Mesenchymal stem cell (in vitro differentiated cells and primary cell): ENCODE measurements around the gene GPR68.
"Not testable (repeated sequence)": the region's sequence is repeated elsewhere in the genome, so short reads cannot be mapped to it uniquely, and the experiment has no call there.

Source experiments
- DNase-seq: peaks from one replicate; pipeline ENCODE4 v3.0.0-alpha.2; 2013
- H2AFZ ChIP-seq: one replicate; pipeline ENCODE4 v1.6.1; 2013; ENCODE audit warnings: low read depth, mild to moderate bottlenecking, control low read depth, inconsistent platforms, low read length, moderate library complexity
- H2AK5ac ChIP-seq: 2 replicates; pipeline ENCODE4 v1.6.1; 2013; ENCODE audit warnings: low read length, moderate library complexity, mild to moderate bottlenecking, inconsistent platforms; ENCODE audit not compliant: severe bottlenecking
- H2BK120ac ChIP-seq: one replicate; pipeline ENCODE4 v1.6.1; 2013; ENCODE audit warnings: low read depth, mild to moderate bottlenecking, inconsistent platforms, low read length, moderate library complexity
- H2BK12ac ChIP-seq, 2 experiments: one replicate each; pipeline ENCODE4 v1.6.1; 2013; ENCODE audit warnings: inconsistent platforms in 2 of 2, low read length in 2 of 2, mild to moderate bottlenecking in 2 of 2, moderate library complexity in 2 of 2, control low read depth in 1 of 2
- H2BK15ac ChIP-seq: one replicate; pipeline ENCODE4 v1.6.1; 2013; ENCODE audit warnings: mild to moderate bottlenecking, low read depth, inconsistent platforms; ENCODE audit not compliant: poor library complexity, severe bottlenecking
- H2BK5ac ChIP-seq: 2 replicates; pipeline ENCODE4 v1.6.1; 2013; ENCODE audit warnings: low read depth, mild to moderate bottlenecking, low read length, control low read depth, inconsistent platforms; ENCODE audit not compliant: poor library complexity, severe bottlenecking
- H3K14ac ChIP-seq, 2 experiments: one replicate each; pipeline ENCODE4 v1.6.1; 2013; ENCODE audit warnings: inconsistent platforms in 2 of 2, low read length in 2 of 2, control low read depth in 1 of 2, mild to moderate bottlenecking in 1 of 2, moderate library complexity in 1 of 2
- H3K18ac ChIP-seq, 2 experiments: one replicate each; pipeline ENCODE4 v1.6.1; 2013; ENCODE audit warnings: inconsistent platforms in 2 of 2, low read length in 2 of 2, control low read depth in 1 of 2, low read depth in 1 of 2, mild to moderate bottlenecking in 1 of 2
- H3K23ac ChIP-seq, 2 experiments: one replicate each; pipeline ENCODE4 v1.6.1; 2013; ENCODE audit warnings: inconsistent platforms in 2 of 2, low read length in 2 of 2, mild to moderate bottlenecking in 2 of 2, moderate library complexity in 2 of 2, control low read depth in 1 of 2
- H3K27ac ChIP-seq: 2 replicates; pipeline ENCODE4 v1.5.1; 2013; ENCODE audit warnings: mild to moderate bottlenecking, moderate library complexity, low read length, control low read depth, inconsistent platforms; ENCODE audit not compliant: poor library complexity, severe bottlenecking
- H3K27me3 ChIP-seq, 2 experiments: 2 replicates each; pipeline versions ENCODE4 v1.6.1 to v1.7.0; 2013; ENCODE audit warnings: low read length in 2 of 2, mild to moderate bottlenecking in 2 of 2, moderate library complexity in 2 of 2, control low read depth in 1 of 2, inconsistent platforms in 1 of 2; ENCODE audit not compliant: control insufficient read depth in 1 of 2, insufficient read depth in 1 of 2
- H3K36me3 ChIP-seq, 2 experiments: 2 replicates each; pipeline versions ENCODE4 v1.6.1 to v1.7.0; 2013; ENCODE audit warnings: low read length in 2 of 2, control low read depth in 1 of 2, inconsistent platforms in 1 of 2, low read depth in 1 of 2, mild to moderate bottlenecking in 1 of 2; ENCODE audit not compliant: insufficient read depth in 2 of 2, control insufficient read depth in 1 of 2
- H3K4ac ChIP-seq, 2 experiments: one replicate each; pipeline ENCODE4 v1.6.1; 2013; ENCODE audit warnings: inconsistent platforms in 2 of 2, low read length in 2 of 2, mild to moderate bottlenecking in 2 of 2, moderate library complexity in 2 of 2, control low read depth in 1 of 2, low read depth in 1 of 2
- H3K4me1 ChIP-seq: 2 replicates; pipeline ENCODE4 v1.6.1; 2013; ENCODE audit warnings: low read depth, low read length, control low read depth; ENCODE audit not compliant: control insufficient read depth, insufficient read depth
- H3K4me2 ChIP-seq: 2 replicates; pipeline ENCODE4 v1.6.1; 2013; ENCODE audit warnings: low read length, mild to moderate bottlenecking, inconsistent platforms; ENCODE audit not compliant: poor library complexity, severe bottlenecking
- H3K4me3 ChIP-seq, 2 experiments: 2 replicates each; pipeline versions ENCODE4 v1.5.1 to v1.7.0; 2013; ENCODE audit warnings: low read length in 2 of 2, mild to moderate bottlenecking in 2 of 2, control low read depth in 1 of 2, low read depth in 1 of 2; ENCODE audit not compliant: insufficient read depth in 1 of 2
- H3K79me1 ChIP-seq: replicated peaks from 2 replicates; pipeline ENCODE4 v1.6.1; 2013; ENCODE audit warnings: mild to moderate bottlenecking, control low read depth, low read length, inconsistent platforms; ENCODE audit not compliant: poor library complexity, severe bottlenecking
- H3K9ac ChIP-seq: 2 replicates; pipeline ENCODE4 v1.7.0; 2013; ENCODE audit warnings: mild to moderate bottlenecking, low read length, moderate library complexity
- H3K9me3 ChIP-seq: 2 replicates; pipeline ENCODE4 v1.7.0; 2013; ENCODE audit warnings: mild to moderate bottlenecking, low read length; ENCODE audit not compliant: control insufficient read depth
- H4K8ac ChIP-seq: one replicate; pipeline ENCODE4 v1.6.1; 2013; ENCODE audit warnings: inconsistent platforms, mild to moderate bottlenecking, low read length, moderate library complexity
- H4K91ac ChIP-seq: one replicate; pipeline ENCODE4 v1.6.1; 2013; ENCODE audit warnings: mild to moderate bottlenecking, low read length, inconsistent platforms
- whole genome bisulfite sequencing: methylation state at CpG from one replicate; pipeline ENCODE4 v1.1.7; 2013; ENCODE audit warnings: mixed read lengths; 5-methylcytosine and 5-hydroxymethylcytosine counted together

The GPR68 gene

GRCh38 chr14:91270188-91270587 lies 25.7 kb upstream of the GPR68 start:
- no peak for DNase-seq
- Histone ChIP-seq H2BK120ac (no peak overlapping the region), H3K79me1 (no peaks in the 10 kb centered on the region), H3K14ac (no peak overlapping the region), H3K4me2 (no peak overlapping the region), H3K4me1 (peaks cover 2% of the 10 kb centered on the region), H3K27me3 (peaks cover 0 to 31% of the 10 kb centered on the region in 2 experiments), H2BK15ac (no peak overlapping the region), H3K9ac (no peak overlapping the region), H3K18ac (no peak overlapping the region), H3K27ac (no peak overlapping the region), H2BK12ac (no peak overlapping the region), H3K23ac (no peak overlapping the region), H3K4me3 (no peak overlapping the region), H2AFZ (no peak overlapping the region), H2AK5ac (no peak overlapping the region), H4K91ac (no peak overlapping the region), H3K36me3 (peaks cover 0 to 7% of the 10 kb centered on the region in 2 experiments), H4K8ac (no peak overlapping the region), H3K4ac (no peak overlapping the region), H3K9me3 (no peaks in the 10 kb centered on the region), H2BK5ac (no peak overlapping the region)
- 94% methylated on average over 6 of the region's 6 CpGs for WGBS

- no peaks in the 10 kb centered on the region for H3K79me1 ChIP-seq
- H2BK12ac ChIP-seq = no peak overlapping the region
- H3K27me3 ChIP-seq = peaks cover 0 to 34% of the 10 kb centered on the region in 2 experiments
- peak overlapping the region in 1 of 2 experiments; percentile 71 for H3K4me3 ChIP-seq
- H3K27ac ChIP-seq = no peak overlapping the region
- 85% methylated on average over 24 of the region's 24 CpGs for WGBS
- H2AFZ ChIP-seq = no peak overlapping the region
- H3K9ac ChIP-seq = no peak overlapping the region
- H2BK5ac ChIP-seq = no peak overlapping the region
- H2BK120ac ChIP-seq = no peak overlapping the region
- H2BK15ac ChIP-seq = no peak overlapping the region
- no peak overlapping the region for H3K4me2 ChIP-seq
- peaks cover 9% of the 10 kb centered on the region for H3K4me1 ChIP-seq
- no peak overlapping the region for H4K91ac ChIP-seq
- H3K36me3 ChIP-seq = peaks cover 0 to 7% of the 10 kb centered on the region in 2 experiments
- no peak overlapping the region for H3K23ac ChIP-seq
- no peak overlapping the region for H3K18ac ChIP-seq
- H3K14ac ChIP-seq = no peak overlapping the region
- DNase-seq = no peak
- H3K4ac ChIP-seq = no peak overlapping the region
- no peaks in the 10 kb centered on the region for H3K9me3 ChIP-seq
- H2AK5ac ChIP-seq = no peak overlapping the region
- H4K8ac ChIP-seq = no peak overlapping the region
Observed at GRCh38 chr14:91269076-91269991, 24.8 kb upstream of the GPR68 start.

- Histone ChIP-seq H4K8ac (no peak overlapping the region), H3K27me3 (peaks cover 0 to 38% of the 10 kb centered on the region in 2 experiments), H3K79me1 (no peaks in the 10 kb centered on the region), H2BK120ac (no peak overlapping the region), H3K4ac (no peak overlapping the region), H3K18ac (no peak overlapping the region), H4K91ac (no peak overlapping the region), H3K27ac (no peak overlapping the region), H2BK15ac (no peak overlapping the region), H2AFZ (no peak overlapping the region), H3K9me3 (no peaks in the 10 kb centered on the region), H3K14ac (no peak overlapping the region), H3K36me3 (peaks cover 0 to 4% of the 10 kb centered on the region in 2 experiments), H3K23ac (no peak overlapping the region), H3K4me2 (no peak overlapping the region), H3K4me1 (peaks cover 14% of the 10 kb centered on the region), H2BK12ac (no peak overlapping the region), H2BK5ac (no peak overlapping the region), H2AK5ac (no peak overlapping the region), H3K4me3 (no peak overlapping the region), H3K9ac (no peak overlapping the region)
- 98% methylated on average over 7 of the region's 7 CpGs for WGBS
- no peak for DNase-seq
Observed at GRCh38 chr14:91267965-91268437, 23.5 kb upstream of the GPR68 start.

GRCh38 chr14:91266276-91266675 lies 21.8 kb upstream of the GPR68 start:
- H4K8ac ChIP-seq, H2AFZ ChIP-seq, H2BK15ac ChIP-seq, H3K14ac ChIP-seq, H2BK12ac ChIP-seq, H3K4me2 ChIP-seq, H2AK5ac ChIP-seq, H3K36me3 ChIP-seq, H3K27ac ChIP-seq, H4K91ac ChIP-seq, H3K9ac ChIP-seq, H3K9me3 ChIP-seq, H3K23ac ChIP-seq, H3K4me3 ChIP-seq, H3K18ac ChIP-seq, H2BK120ac ChIP-seq, H3K4ac ChIP-seq, H2BK5ac ChIP-seq, H3K79me1 ChIP-seq, DNase-seq: not testable (repeated sequence)
- H3K4me1 ChIP-seq = peaks cover 14% of the 10 kb centered on the region
- 98% methylated on average over 8 of the region's 15 CpGs for WGBS
- peaks cover 0 to 30% of the 10 kb centered on the region in 2 experiments for H3K27me3 ChIP-seq
